Neural cell (in vitro differentiated cells): Measurements from ENCODE around the gene CD247.

Experiments
- CTCF ChIP-seq: fragments of 450-650 bp; IDR thresholded peaks from 2 replicates; pipeline ENCODE4 v1.5.1; 2014; ENCODE audit warnings: antibody characterized with exemption, mild to moderate bottlenecking, moderate library complexity; ENCODE audit not compliant: poor library complexity, severe bottlenecking
- EZH2 ChIP-seq: fragments of 200-600, 300-800 bp; shearing (Covaris generic), sonication (generic); IDR thresholded peaks from 2 replicates; pipeline ENCODE4 v1.6.1; 2014; ENCODE audit warnings: antibody characterized with exemption, low read length, borderline replicate concordance, mild to moderate bottlenecking; ENCODE audit not compliant: insufficient read depth, poor library complexity, severe bottlenecking
- MXI1 ChIP-seq: fragments of 450-650 bp; conservative IDR thresholded peaks from 2 replicates; pipeline ENCODE4 v1.6.1; 2014; ENCODE audit warnings: antibody characterized with exemption, mild to moderate bottlenecking; ENCODE audit not compliant: poor library complexity, severe bottlenecking
- POLR2AphosphoS5 ChIP-seq: IDR thresholded peaks from 2 replicates; pipeline ENCODE4 v1.6.1; 2012
- RAD21 ChIP-seq: fragments of 450-650 bp; conservative IDR thresholded peaks from 2 replicates; pipeline ENCODE4 v1.6.1; 2014; ENCODE audit warnings: antibody characterized with exemption, mild to moderate bottlenecking, moderate library complexity
- TAF1 ChIP-seq: IDR thresholded peaks from 2 replicates; pipeline ENCODE4 v1.6.1; 2012; ENCODE audit warnings: low read depth
- TF ChIP-seq, protein P1 (sequence below): IDR thresholded peaks from 2 replicates; pipeline ENCODE4 v1.6.1; 2012; ENCODE audit warnings: borderline replicate concordance

- TF ChIP-seq RAD21 (no peak), EZH2 (no peak), CTCF (no peak), MXI1 (no peak), TAF1 (no peak), POLR2AphosphoS5 (no peak)
- TF ChIP-seq, protein P1, sequence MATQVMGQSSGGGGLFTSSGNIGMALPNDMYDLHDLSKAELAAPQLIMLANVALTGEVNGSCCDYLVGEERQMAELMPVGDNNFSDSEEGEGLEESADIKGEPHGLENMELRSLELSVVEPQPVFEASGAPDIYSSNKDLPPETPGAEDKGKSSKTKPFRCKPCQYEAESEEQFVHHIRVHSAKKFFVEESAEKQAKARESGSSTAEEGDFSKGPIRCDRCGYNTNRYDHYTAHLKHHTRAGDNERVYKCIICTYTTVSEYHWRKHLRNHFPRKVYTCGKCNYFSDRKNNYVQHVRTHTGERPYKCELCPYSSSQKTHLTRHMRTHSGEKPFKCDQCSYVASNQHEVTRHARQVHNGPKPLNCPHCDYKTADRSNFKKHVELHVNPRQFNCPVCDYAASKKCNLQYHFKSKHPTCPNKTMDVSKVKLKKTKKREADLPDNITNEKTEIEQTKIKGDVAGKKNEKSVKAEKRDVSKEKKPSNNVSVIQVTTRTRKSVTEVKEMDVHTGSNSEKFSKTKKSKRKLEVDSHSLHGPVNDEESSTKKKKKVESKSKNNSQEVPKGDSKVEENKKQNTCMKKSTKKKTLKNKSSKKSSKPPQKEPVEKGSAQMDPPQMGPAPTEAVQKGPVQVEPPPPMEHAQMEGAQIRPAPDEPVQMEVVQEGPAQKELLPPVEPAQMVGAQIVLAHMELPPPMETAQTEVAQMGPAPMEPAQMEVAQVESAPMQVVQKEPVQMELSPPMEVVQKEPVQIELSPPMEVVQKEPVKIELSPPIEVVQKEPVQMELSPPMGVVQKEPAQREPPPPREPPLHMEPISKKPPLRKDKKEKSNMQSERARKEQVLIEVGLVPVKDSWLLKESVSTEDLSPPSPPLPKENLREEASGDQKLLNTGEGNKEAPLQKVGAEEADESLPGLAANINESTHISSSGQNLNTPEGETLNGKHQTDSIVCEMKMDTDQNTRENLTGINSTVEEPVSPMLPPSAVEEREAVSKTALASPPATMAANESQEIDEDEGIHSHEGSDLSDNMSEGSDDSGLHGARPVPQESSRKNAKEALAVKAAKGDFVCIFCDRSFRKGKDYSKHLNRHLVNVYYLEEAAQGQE, result no peak
Observed at GRCh38 chr1:167538657-167539056, 20.3 kb upstream of the CD247 start.
